ENCODE data around the gene SMIM26.

The SMIM26 gene

DNA sequence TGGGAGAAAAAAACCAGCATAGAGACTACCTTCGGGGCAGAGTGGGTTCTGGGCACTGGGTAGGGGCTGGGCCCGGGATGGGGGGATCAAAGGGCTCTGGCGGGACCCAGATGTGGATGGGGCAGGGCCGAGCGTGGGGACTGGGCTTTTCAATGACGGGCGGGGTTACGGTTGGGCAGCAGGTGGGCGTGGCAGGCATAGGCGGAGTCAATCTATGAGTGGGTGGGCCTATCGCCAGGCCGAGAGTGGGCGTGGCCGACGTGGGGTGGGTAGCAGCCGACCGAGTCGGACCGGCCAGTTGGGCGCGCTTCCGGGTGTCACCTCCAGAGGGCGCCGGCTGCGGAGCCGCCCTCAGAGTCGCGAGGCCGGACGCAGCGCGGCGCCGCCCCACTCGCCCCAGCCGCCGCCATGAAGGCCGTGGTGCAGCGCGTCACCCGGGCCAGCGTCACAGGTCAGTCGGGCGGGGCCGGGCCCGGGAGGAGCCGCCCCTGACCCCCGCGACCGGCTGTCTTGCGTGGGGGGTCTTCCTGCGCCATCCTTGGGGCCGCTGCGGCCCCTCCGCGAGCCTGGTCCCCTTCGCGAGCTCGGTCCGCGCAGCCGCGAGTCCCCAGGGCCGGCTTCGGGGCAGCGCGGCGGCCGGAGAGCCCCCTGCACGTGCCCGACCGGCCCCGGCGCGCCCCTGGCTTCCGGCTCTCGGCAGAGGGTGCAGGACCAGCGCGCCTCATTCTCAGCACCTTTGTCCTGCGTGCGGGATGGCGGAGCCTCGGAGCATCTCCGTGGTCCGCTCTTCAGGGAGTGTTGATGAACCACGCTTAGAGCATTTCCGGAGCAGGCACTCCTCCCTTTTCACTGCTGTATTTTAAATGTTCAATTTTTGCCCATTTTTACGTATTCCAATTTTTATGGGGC is 20.7 kb downstream of the SMIM26 start, which contains the start of gene DTD1:
DTD1 (plus strand) TSS at position 390 of the 909 bp plus-strand sequence; CDS start at position 409, 19 bp downstream.
- Histone ChIP-seq H3K27ac (peak within 1 kb of the TSS; percentile 36), H3K79me2 (no peaks in the 10 kb centered on the region), H3K4me2 (ENCODE audit: low read length) (peak within 1 kb of the TSS; percentile 89), H3K4me3 (ENCODE audit: low read depth, low read length) (peak within 1 kb of the TSS; percentile 69), H3K9ac (no peak within 1 kb of the TSS), H3K36me3 (ENCODE audit: control insufficient read depth, insufficient read depth, low read length) (no peaks in the 10 kb centered on the region), H2AFZ (peak within 1 kb of the TSS; percentile 59), H3K27me3 (ENCODE audit: control insufficient read depth, insufficient read depth, low read length) (no peaks in the 10 kb centered on the region), H3K9me3 (ENCODE audit: control insufficient read depth, low read length) (no peaks in the 10 kb centered on the region), H3K4me1 (no peaks in the 10 kb centered on the region)
- TF ChIP-seq, protein P1, sequence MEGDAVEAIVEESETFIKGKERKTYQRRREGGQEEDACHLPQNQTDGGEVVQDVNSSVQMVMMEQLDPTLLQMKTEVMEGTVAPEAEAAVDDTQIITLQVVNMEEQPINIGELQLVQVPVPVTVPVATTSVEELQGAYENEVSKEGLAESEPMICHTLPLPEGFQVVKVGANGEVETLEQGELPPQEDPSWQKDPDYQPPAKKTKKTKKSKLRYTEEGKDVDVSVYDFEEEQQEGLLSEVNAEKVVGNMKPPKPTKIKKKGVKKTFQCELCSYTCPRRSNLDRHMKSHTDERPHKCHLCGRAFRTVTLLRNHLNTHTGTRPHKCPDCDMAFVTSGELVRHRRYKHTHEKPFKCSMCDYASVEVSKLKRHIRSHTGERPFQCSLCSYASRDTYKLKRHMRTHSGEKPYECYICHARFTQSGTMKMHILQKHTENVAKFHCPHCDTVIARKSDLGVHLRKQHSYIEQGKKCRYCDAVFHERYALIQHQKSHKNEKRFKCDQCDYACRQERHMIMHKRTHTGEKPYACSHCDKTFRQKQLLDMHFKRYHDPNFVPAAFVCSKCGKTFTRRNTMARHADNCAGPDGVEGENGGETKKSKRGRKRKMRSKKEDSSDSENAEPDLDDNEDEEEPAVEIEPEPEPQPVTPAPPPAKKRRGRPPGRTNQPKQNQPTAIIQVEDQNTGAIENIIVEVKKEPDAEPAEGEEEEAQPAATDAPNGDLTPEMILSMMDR (IDR thresholded peaks at IDR 0.05), result peak; percentile 89

DNA sequence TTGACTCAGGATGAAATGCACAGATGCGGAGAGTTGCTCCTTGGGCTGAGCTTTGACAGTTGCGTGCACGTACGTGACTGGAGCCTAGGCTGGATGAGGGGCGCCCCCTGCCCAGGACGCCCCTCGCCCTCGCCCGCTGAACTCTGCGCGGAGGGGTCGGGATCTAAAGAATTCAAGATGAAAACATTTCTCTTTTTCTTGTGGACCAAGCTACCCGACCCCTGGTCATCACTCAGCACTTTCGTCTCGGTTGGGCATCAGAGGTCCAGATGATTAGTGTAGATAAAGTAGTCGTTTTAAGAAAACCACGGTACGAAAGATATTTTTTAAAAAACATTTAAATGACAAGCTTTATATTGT is 21.3 kb downstream of the SMIM26 start:
- Histone ChIP-seq H3K9ac (no peak overlapping the region), H2AFZ (peak overlapping the region; percentile 59), H3K27me3 (ENCODE audit: control insufficient read depth, insufficient read depth, low read length) (no peaks in the 10 kb centered on the region), H3K9me3 (ENCODE audit: control insufficient read depth, low read length) (no peaks in the 10 kb centered on the region), H3K4me3 (ENCODE audit: low read depth, low read length) (peak overlapping the region; percentile 69), H3K27ac (peak overlapping the region; percentile 36), H3K79me2 (no peaks in the 10 kb centered on the region), H3K4me1 (no peaks in the 10 kb centered on the region), H3K36me3 (ENCODE audit: control insufficient read depth, insufficient read depth, low read length) (no peaks in the 10 kb centered on the region), H3K4me2 (ENCODE audit: low read length) (peak overlapping the region; percentile 89)
- TF ChIP-seq, protein P1 (IDR thresholded peaks at IDR 0.05), result no peak

DNA sequence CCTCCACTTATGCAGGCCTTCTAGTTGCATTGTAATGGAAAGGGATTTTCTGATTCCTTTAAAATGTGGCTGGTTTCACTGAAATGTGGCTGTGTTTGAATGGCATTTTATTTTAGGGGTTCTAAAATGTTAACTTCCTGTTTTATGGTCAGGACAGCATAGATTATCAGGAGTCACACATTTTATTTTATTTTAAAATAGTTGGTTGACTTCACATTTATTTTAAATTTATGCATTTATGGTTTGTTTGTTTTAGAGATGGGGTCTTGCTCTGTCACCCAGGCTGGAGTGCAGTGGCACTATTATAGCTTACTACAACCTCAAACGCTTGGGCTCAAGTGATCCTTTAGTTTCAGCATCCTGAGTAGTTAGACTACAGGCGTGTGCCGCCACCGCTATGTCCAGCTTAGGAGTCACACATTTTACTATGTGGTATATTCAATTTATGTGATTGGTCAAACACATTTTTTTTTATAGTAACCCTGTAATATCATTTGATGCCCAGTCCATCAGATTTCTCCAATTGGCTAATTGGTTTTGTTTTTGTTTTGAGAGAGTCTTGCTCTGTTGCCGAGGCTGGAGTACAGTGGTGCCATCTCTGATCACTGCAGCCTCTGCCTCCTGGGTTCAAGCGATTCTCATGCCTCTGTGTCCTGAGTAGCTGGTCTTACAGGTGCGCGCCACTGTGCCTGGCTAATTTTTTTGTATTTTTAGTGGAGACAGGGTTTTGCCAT is 22.9 kb downstream of the SMIM26 start:
- Histone ChIP-seq H3K4me1 (no peaks in the 10 kb centered on the region), H3K9me3 (ENCODE audit: control insufficient read depth, low read length) (no peaks in the 10 kb centered on the region), H3K79me2 (no peaks in the 10 kb centered on the region), H2AFZ (no peak overlapping the region), H3K27me3 (ENCODE audit: control insufficient read depth, insufficient read depth, low read length) (no peaks in the 10 kb centered on the region), H3K27ac (no peak overlapping the region), H3K9ac (no peak overlapping the region), H3K36me3 (ENCODE audit: control insufficient read depth, insufficient read depth, low read length) (no peaks in the 10 kb centered on the region), H3K4me3 (ENCODE audit: low read depth, low read length) (no peak overlapping the region), H3K4me2 (ENCODE audit: low read length) (no peak overlapping the region)
- TF ChIP-seq, protein P1 (IDR thresholded peaks at IDR 0.05), result no peak

DNA sequence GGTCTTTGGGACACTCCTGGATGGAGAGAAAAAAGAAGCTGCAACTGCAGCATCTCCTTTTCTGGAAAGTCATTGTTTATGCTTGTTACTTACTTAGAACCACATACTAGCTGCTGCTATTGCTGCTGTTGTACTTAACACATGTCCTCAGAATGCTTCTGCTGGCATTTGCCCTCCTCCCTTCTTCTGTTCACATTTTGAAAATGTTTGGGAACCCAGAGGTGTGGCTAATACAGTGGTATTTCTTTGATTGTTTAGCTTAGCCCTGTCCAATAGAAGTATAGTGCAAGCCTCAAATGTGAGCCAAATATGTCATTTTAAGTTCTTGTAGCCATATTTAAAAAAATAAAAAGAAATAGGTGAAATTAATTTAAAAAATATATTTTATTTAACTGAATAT is 29.0 kb downstream of the SMIM26 start:
- TF ChIP-seq, protein P1 (IDR thresholded peaks at IDR 0.05), result no peak
- Histone ChIP-seq H3K9ac (no peak overlapping the region), H3K36me3 (ENCODE audit: control insufficient read depth, insufficient read depth, low read length) (no peaks in the 10 kb centered on the region), H2AFZ (no peak overlapping the region), H3K4me2 (ENCODE audit: low read length) (no peak overlapping the region), H3K4me1 (no peaks in the 10 kb centered on the region), H3K27me3 (ENCODE audit: control insufficient read depth, insufficient read depth, low read length) (no peaks in the 10 kb centered on the region), H3K4me3 (ENCODE audit: low read depth, low read length) (no peak overlapping the region), H3K9me3 (ENCODE audit: control insufficient read depth, low read length) (no peaks in the 10 kb centered on the region), H3K27ac (no peak overlapping the region), H3K79me2 (peaks cover 2% of the 10 kb centered on the region)
